PC-3 (cell line): ENCODE measurements around the gene TCOF1. TPM values are rescaled to one million over a fixed set of nuclear protein-coding genes. Genes with fewer than 3 reads are reported as not detected.

Experiments
- ATAC-seq: fragments of 200-7000 bp; cut with Tn5 transposase; 2 replicates; pipeline ENCODE4 v1.9.1; 2020; ENCODE audit warnings: mild to moderate bottlenecking, moderate library complexity
- BruUV-seq: library from RNA; stranded (reverse); fragments of 400-500 nt; replicated peaks from 2 replicates; lab custom pipeline; 2021; lab: Mats Ljungman, UMichigan
- CTCF ChIA-PET: fragments of 300-600 bp; sonication (Branson Sonifier 250); formaldehyde crosslinking; loops from one replicate; lab custom pipeline; 2022; ENCODE audit warnings: antibody characterized with exemption; lab: Charles Lee
- POLR2A ChIA-PET: fragments of 300-600 bp; sonication (Branson Sonifier 250); formaldehyde crosslinking; loops from one replicate; lab custom pipeline; 2022; ENCODE audit warnings: antibody characterized with exemption; ENCODE audit not compliant: unreplicated experiment; lab: Charles Lee
- DNase-seq: peaks from one replicate; pipeline ENCODE4 v3.0.0-alpha.2; 2015
- H2AFZ ChIP-seq: fragments of 300-600 bp; sonication (generic); 2 replicates; pipeline ENCODE4 v1.6.0; 2016; ENCODE audit warnings: antibody characterized with exemption, low read length
- H3F3A ChIP-seq: fragments of 300-600 bp; sonication (generic); one replicate; pipeline ENCODE4 v1.6.0; 2017; ENCODE audit warnings: antibody characterized with exemption, low read length, control low read depth, mild to moderate bottlenecking; ENCODE audit not compliant: unreplicated experiment
- H3K27ac ChIP-seq: fragments of 300-600 bp; sonication (generic); 2 replicates; pipeline ENCODE4 v1.5.1; 2016; ENCODE audit warnings: mild to moderate bottlenecking, low read length
- H3K27me3 ChIP-seq: fragments of 300-600 bp; sonication (generic); 2 replicates; pipeline ENCODE4 v1.6.1; 2016; ENCODE audit warnings: low read length, mixed read lengths
- H3K36me3 ChIP-seq: fragments of 300-600 bp; sonication (generic); 2 replicates; pipeline ENCODE4 v1.6.1; 2016; ENCODE audit warnings: low read depth, mixed run types, low read length, mixed read lengths
- H3K4me1 ChIP-seq: fragments of 300-600 bp; sonication (generic); 2 replicates; pipeline ENCODE4 v1.5.1; 2016; ENCODE audit warnings: low read length; ENCODE audit not compliant: insufficient read depth
- H3K4me2 ChIP-seq: fragments of 300-600 bp; sonication (generic); 2 replicates; pipeline ENCODE4 v1.6.0; 2016; ENCODE audit warnings: low read length
- H3K4me3 ChIP-seq: fragments of 300-600 bp; sonication (generic); 2 replicates; pipeline ENCODE4 v1.5.1; 2016; ENCODE audit warnings: mild to moderate bottlenecking, low read length, mixed read lengths
- H3K79me2 ChIP-seq: fragments of 300-600 bp; sonication (generic); 2 replicates; pipeline ENCODE4 v1.6.1; 2017; ENCODE audit warnings: low read length, mixed read lengths
- H3K9ac ChIP-seq: fragments of 300-600 bp; sonication (generic); 2 replicates; pipeline ENCODE4 v1.6.0; 2016; ENCODE audit warnings: mild to moderate bottlenecking, low read length
- H3K9me2 ChIP-seq: fragments of 300-600 bp; sonication (generic); replicated peaks from 2 replicates; pipeline ENCODE4 v1.6.1; 2016; ENCODE audit warnings: mixed run types, low read length, mixed read lengths
- H3K9me3 ChIP-seq: fragments of 300-600 bp; sonication (generic); 2 replicates; pipeline ENCODE4 v1.6.1; 2016; ENCODE audit warnings: low read length, mixed read lengths
- H4K20me1 ChIP-seq: fragments of 300-600 bp; sonication (generic); 2 replicates; pipeline ENCODE4 v1.6.1; 2016; ENCODE audit warnings: low read length, mixed read lengths
- CTCF ChIP-seq: fragments of 300-600 bp; sonication (generic); conservative IDR thresholded peaks from 2 replicates; pipeline ENCODE4 v1.5.1; 2017; ENCODE audit warnings: antibody characterized with exemption, low read depth, mild to moderate bottlenecking, low read length
- EZH2 ChIP-seq: fragments of 300-600 bp; sonication (generic); IDR thresholded peaks from one replicate; pipeline ENCODE4 v1.6.1; 2017; ENCODE audit warnings: antibody characterized with exemption, mild to moderate bottlenecking, low read length; ENCODE audit not compliant: unreplicated experiment
- EZH2phosphoT487 ChIP-seq: fragments of 300-600 bp; sonication (generic); IDR thresholded peaks from 2 replicates; pipeline ENCODE4 v1.6.1; 2018; ENCODE audit warnings: mild to moderate bottlenecking, antibody characterized with exemption, low read length, borderline replicate concordance
- intact Hi-C: fragments of 100-400 bp; cut with micrococcal nuclease; formaldehyde crosslinking; loops from 2 replicates; pipeline ENCODE4 v1.9.0; 2023
- total RNA-seq: library from RNA; depleted of rRNA; stranded (reverse); fragments of >200 nt; gene quantifications from 2 replicates; pipeline ENCODE4 v1.2.3, GENCODE V29; 2014

Gene TCOF1
- total RNA-seq, 1 experiment from 2014 or later, result 113 TPM

- H3K4me1 ChIP-seq, result peaks cover 63% of the 10 kb centered on the region
- no peaks in the 10 kb centered on the region for H3K27me3 ChIP-seq
- no peaks in the 10 kb centered on the region for H3K9me3 ChIP-seq
- H3K36me3 ChIP-seq, result no peaks in the 10 kb centered on the region
- BruUV-seq, result no TSS peak
- no peak overlapping the region for H3K9ac ChIP-seq
- no peaks in the 10 kb centered on the region for H4K20me1 ChIP-seq
- no peak overlapping the region for H2AFZ ChIP-seq
- ATAC-seq (no peak), DNase-seq (no peak)
- ChIA-PET POLR2A (no interaction called here), CTCF (no interaction called here)
- no peak overlapping the region for H3K27ac ChIP-seq
- TF ChIP-seq EZH2phosphoT487 (no peak), EZH2 (no peak), CTCF (no peak)
- no peaks in the 10 kb centered on the region for H3K79me2 ChIP-seq
- H3K4me2 ChIP-seq, result 0 out of 2 replicates have a peak overlapping the region, but pooled peaks have one; percentile 13
- intact Hi-C loops, result no loop called here
- no peak overlapping the region for H3K4me3 ChIP-seq
- H3K9me2 ChIP-seq, result no peaks in the 10 kb centered on the region
- H3F3A ChIP-seq, result no peaks in the 10 kb centered on the region
These were observed 38.1 kb upstream of the TCOF1 start for GRCh38 chr5:150319484-150319790.

GRCh38 chr5:150320044-150320613, 37.4 kb upstream of the TCOF1 start:
- Histone ChIP-seq H3F3A (no peaks in the 10 kb centered on the region), H2AFZ (no peak overlapping the region), H3K27ac (peak overlapping the region; percentile 22), H3K27me3 (no peaks in the 10 kb centered on the region), H3K4me3 (no peak overlapping the region), H3K9ac (no peak overlapping the region), H3K79me2 (no peaks in the 10 kb centered on the region), H3K4me2 (peak overlapping the region; percentile 13), H3K9me3 (no peaks in the 10 kb centered on the region), H3K36me3 (no peaks in the 10 kb centered on the region), H4K20me1 (no peaks in the 10 kb centered on the region), H3K4me1 (peaks cover 63% of the 10 kb centered on the region), H3K9me2 (no peaks in the 10 kb centered on the region)
- ChIA-PET POLR2A (interaction anchor here (0.6 kb wide), 1 partner anchor 271 kb away, joined by 6 read pairs; no protein-coding TSS in a partner anchor), CTCF (no interaction called here)
- DNase-seq (peak; percentile 77), ATAC-seq (peak; percentile 6)
- intact Hi-C loops, result no loop called here
- no TSS peak for BruUV-seq
- TF ChIP-seq CTCF (no peak), EZH2 (no peak), EZH2phosphoT487 (no peak)

GRCh38 chr5:150321211-150321610, 36.3 kb upstream of the TCOF1 start:
- intact Hi-C loops, result no loop called here
- no peak overlapping the region for H3K4me3 ChIP-seq
- POLR2A ChIA-PET, result no interaction called here

More at GRCh38 chr5:150321211-150321610, 36.3 kb upstream of the TCOF1 start:
- DNase-seq (no peak), ATAC-seq (no peak)
- Histone ChIP-seq H3K9me2 (no peaks in the 10 kb centered on the region), H3K4me1 (peaks cover 63% of the 10 kb centered on the region), H3K36me3 (no peaks in the 10 kb centered on the region), H3K27me3 (no peaks in the 10 kb centered on the region), H4K20me1 (no peaks in the 10 kb centered on the region), H3K27ac (0 out of 2 replicates have a peak overlapping the region, but pooled peaks have one; percentile 42), H3K79me2 (no peaks in the 10 kb centered on the region), H3F3A (no peaks in the 10 kb centered on the region), H3K9me3 (no peaks in the 10 kb centered on the region), H2AFZ (no peak overlapping the region), H3K4me2 (no peak overlapping the region), H3K9ac (no peak overlapping the region)
- CTCF ChIA-PET, result no interaction called here
- TF ChIP-seq EZH2, result no peak
- no peak for TF ChIP-seq EZH2phosphoT487
- no peak for TF ChIP-seq CTCF
- BruUV-seq, result no TSS peak
